SIG-M5 treated with dmso at 0.1 percent for 504 hours (cell line): ENCODE data around the gene IGFBPL1.
A peak's percentile ranks its signal among the peaks of the same experiment; 100 is the strongest.
"Not testable (repeated sequence)": the region's sequence is repeated elsewhere in the genome, so short reads cannot be mapped to it uniquely, and the experiment has no call there.

ENCODE experiments used
- DNase-seq: peaks from one replicate; lab custom pipeline; 2025; ENCODE audit not compliant: unreplicated experiment; lab: John Stamatoyannopoulos, UW

IGFBPL1 gene

GRCh38 chr9:38380230-38380871, 43.9 kb downstream of the IGFBPL1 start:
- DNase-seq: no peak

GRCh38 chr9:38377336-38378083, 46.7 kb downstream of the IGFBPL1 start:
- DNase-seq: not testable (repeated sequence)

GRCh38 chr9:38376021-38376670, 48.1 kb downstream of the IGFBPL1 start:
- no peak for DNase-seq

- no peak for DNase-seq
These were observed 48.7 kb downstream of the IGFBPL1 start for GRCh38 chr9:38375572-38375963.

GRCh38 chr9:38374847-38375571, 49.2 kb downstream of the IGFBPL1 start:
- DNase-seq: no peak

GRCh38 chr9:38373679-38374078, 50.6 kb downstream of the IGFBPL1 start:
- no peak for DNase-seq

- DNase-seq: no peak
These were observed 51.3 kb downstream of the IGFBPL1 start for GRCh38 chr9:38372762-38373619.

- no peak for DNase-seq
These were observed 52.8 kb downstream of the IGFBPL1 start for GRCh38 chr9:38371495-38371894.

GRCh38 chr9:38370176-38370575, 54.1 kb downstream of the IGFBPL1 start:
- DNase-seq: no peak

- no peak for DNase-seq
These were observed 55.5 kb downstream of the IGFBPL1 start for GRCh38 chr9:38368731-38369130.

GRCh38 chr9:38367898-38368297, 56.4 kb downstream of the IGFBPL1 start:
- DNase-seq: no peak

- DNase-seq: no peak
These were observed 60.7 kb downstream of the IGFBPL1 start for GRCh38 chr9:38363589-38363925.

GRCh38 chr9:38362852-38363588, 61.2 kb downstream of the IGFBPL1 start:
- peak; percentile 75 for DNase-seq

GRCh38 chr9:38361473-38361850, 62.8 kb downstream of the IGFBPL1 start:
- DNase-seq: no peak

- DNase-seq: no peak
These were observed 63.3 kb downstream of the IGFBPL1 start for GRCh38 chr9:38360839-38361472.

GRCh38 chr9:38359689-38360385, 64.4 kb downstream of the IGFBPL1 start:
- DNase-seq: no peak

GRCh38 chr9:38359297-38359653, 65.0 kb downstream of the IGFBPL1 start:
- no peak for DNase-seq

GRCh38 chr9:38358390-38359296, 65.6 kb downstream of the IGFBPL1 start:
- DNase-seq: no peak
